Mucosa of descending colon (tissue), 3 donors: ENCODE data around the gene ZKSCAN5. TPM values are rescaled to one million over a fixed set of nuclear protein-coding genes. Genes with fewer than 3 reads are reported as not detected.
A peak's percentile ranks its signal among the peaks of the same experiment; 100 is the strongest.
"Not testable (repeated sequence)": the region's sequence is repeated elsewhere in the genome, so short reads cannot be mapped to it uniquely, and the experiment has no call there.

Experiments
- ATAC-seq: fragments of 200-7000 bp; cut with Tn5 transposase; one replicate; pipeline ENCODE4 v1.9.1; 2020; ENCODE audit warnings: mild to moderate bottlenecking, moderate library complexity
- DNase-seq, 3 donors: peaks; one replicate each; pipeline ENCODE4 v3.0.0-alpha.2; 2020
- H3K36me3 ChIP-seq: fragments of 200-600 bp; one replicate; pipeline ENCODE4 v1.8.0; 2021; ENCODE audit warnings: low read depth, mild to moderate bottlenecking
- H3K4me1 ChIP-seq: fragments of 200-600 bp; one replicate; pipeline ENCODE4 v1.8.0; 2021; ENCODE audit warnings: low read depth, mild to moderate bottlenecking
- H3K4me3 ChIP-seq: fragments of 200-600 bp; one replicate; pipeline ENCODE4 v1.8.0; 2021; ENCODE audit warnings: mild to moderate bottlenecking
- H3K9me3 ChIP-seq: fragments of 200-600 bp; one replicate; pipeline ENCODE4 v1.8.0; 2021; ENCODE audit warnings: mild to moderate bottlenecking
- intact Hi-C, 2 donors: fragments of 100-400 bp; cut with DNase I in 1 of 2; cut with micrococcal nuclease in 1 of 2; formaldehyde crosslinking; loops; one replicate each; pipeline versions ENCODE4 v1.11.0 to v1.11.1; 2022; cut with DNase I, micrococcal nuclease
- total RNA-seq, 3 donors: library from RNA; stranded (reverse); fragmentation: NEBNext Ultra II Directional in 2 of 3; extraction: Animal tissue kit (Norgen Biotek cat#: 25700) in 2 of 3; gene quantifications; one replicate each; pipeline versions ENCODE4 v1.2.1 to v1.2.4, GENCODE V29; 2021 to 2023
- TF ChIP-seq, protein P1 (sequence below): fragments of 200-600 bp; IDR thresholded peaks from one replicate; pipeline ENCODE4 v1.8.0; 2022; ENCODE audit warnings: antibody characterized with exemption, mild to moderate bottlenecking
- donor health status: DM: no; HTN: no; CAD: no; lungs with moderate emphysema.
- donor health status: DM: no; HTN: no; CAD: no.
- donor health status: DM: no; HTN: yes; CAD: no.

Gene ZKSCAN5
- total RNA-seq, 3 donors from 2014 or later = 5.9 to 10.0 (median 6.4) TPM

- peaks cover 5% of the 10 kb centered on the region for H3K36me3 ChIP-seq
- peaks cover 11% of the 10 kb centered on the region for H3K4me1 ChIP-seq
These were observed 57.8 kb downstream of the ZKSCAN5 start for GRCh38 chr7:99562114-99562784.

GRCh38 chr7:99562832-99563231 is 58.4 kb downstream of the ZKSCAN5 start:
- peak; percentile 38 for ATAC-seq
- TF ChIP-seq, protein P1, sequence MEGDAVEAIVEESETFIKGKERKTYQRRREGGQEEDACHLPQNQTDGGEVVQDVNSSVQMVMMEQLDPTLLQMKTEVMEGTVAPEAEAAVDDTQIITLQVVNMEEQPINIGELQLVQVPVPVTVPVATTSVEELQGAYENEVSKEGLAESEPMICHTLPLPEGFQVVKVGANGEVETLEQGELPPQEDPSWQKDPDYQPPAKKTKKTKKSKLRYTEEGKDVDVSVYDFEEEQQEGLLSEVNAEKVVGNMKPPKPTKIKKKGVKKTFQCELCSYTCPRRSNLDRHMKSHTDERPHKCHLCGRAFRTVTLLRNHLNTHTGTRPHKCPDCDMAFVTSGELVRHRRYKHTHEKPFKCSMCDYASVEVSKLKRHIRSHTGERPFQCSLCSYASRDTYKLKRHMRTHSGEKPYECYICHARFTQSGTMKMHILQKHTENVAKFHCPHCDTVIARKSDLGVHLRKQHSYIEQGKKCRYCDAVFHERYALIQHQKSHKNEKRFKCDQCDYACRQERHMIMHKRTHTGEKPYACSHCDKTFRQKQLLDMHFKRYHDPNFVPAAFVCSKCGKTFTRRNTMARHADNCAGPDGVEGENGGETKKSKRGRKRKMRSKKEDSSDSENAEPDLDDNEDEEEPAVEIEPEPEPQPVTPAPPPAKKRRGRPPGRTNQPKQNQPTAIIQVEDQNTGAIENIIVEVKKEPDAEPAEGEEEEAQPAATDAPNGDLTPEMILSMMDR = no peak
- no peaks in the 10 kb centered on the region for H3K9me3 ChIP-seq
- no peak overlapping the region for H3K4me3 ChIP-seq
- H3K36me3 ChIP-seq = peaks cover 5% of the 10 kb centered on the region
- peaks cover 11% of the 10 kb centered on the region for H3K4me1 ChIP-seq
- intact Hi-C loops = no loop called here
- DNase-seq = peak in 1 of 3 donors; percentile 14

More at GRCh38 chr7:99562114-99562784, 57.8 kb downstream of the ZKSCAN5 start:
- no peak for DNase-seq
- intact Hi-C loops = no loop called here
- no peaks in the 10 kb centered on the region for H3K9me3 ChIP-seq
- H3K4me3 ChIP-seq = no peak overlapping the region
- ATAC-seq = no peak
- TF ChIP-seq, protein P1 = no peak

GRCh38 chr7:99563650-99564049 is 59.2 kb downstream of the ZKSCAN5 start:
- TF ChIP-seq, protein P1 = no peak
- DNase-seq (no peak), ATAC-seq (no peak)
- Histone ChIP-seq H3K4me1 (peaks cover 11% of the 10 kb centered on the region), H3K4me3 (no peak overlapping the region), H3K36me3 (peaks cover 5% of the 10 kb centered on the region), H3K9me3 (no peaks in the 10 kb centered on the region)
- intact Hi-C loops = no loop called here

GRCh38 chr7:99568770-99569169 is 64.3 kb downstream of the ZKSCAN5 start:
- H3K36me3 ChIP-seq, H3K9me3 ChIP-seq, H3K4me1 ChIP-seq, intact Hi-C loops, DNase-seq, ATAC-seq, H3K4me3 ChIP-seq: not testable (repeated sequence)

GRCh38 chr7:99571768-99572167 is 67.3 kb downstream of the ZKSCAN5 start:
- intact Hi-C loops = no loop called here
- no peak for ATAC-seq
- Histone ChIP-seq H3K9me3 (no peaks in the 10 kb centered on the region), H3K4me1 (no peaks in the 10 kb centered on the region), H3K36me3 (no peaks in the 10 kb centered on the region), H3K4me3 (no peak overlapping the region)
- TF ChIP-seq, protein P1 = no peak
- no peak for DNase-seq

GRCh38 chr7:99573257-99573656 is 68.8 kb downstream of the ZKSCAN5 start:
- H3K4me1 ChIP-seq = no peaks in the 10 kb centered on the region
- TF ChIP-seq, protein P1 = no peak
- no peak overlapping the region for H3K4me3 ChIP-seq
- intact Hi-C loops = no loop called here
- DNase-seq (no peak), ATAC-seq (no peak)
- no peaks in the 10 kb centered on the region for H3K9me3 ChIP-seq
- no peaks in the 10 kb centered on the region for H3K36me3 ChIP-seq
